ENCODE results near the gene TGFB3.

Gene TGFB3

GRCh38 chr14:75981426-75982265 lies at the start of gene TGFB3:
Gene TGFB3, minus strand, starts transcription at chr14:75981995. Its CDS starts 1,102 bp downstream, at chr14:75980893.
- Histone ChIP-seq H3K36me3 (no peaks in the 10 kb centered on the region), H3K9me3 (no peaks in the 10 kb centered on the region), H3K4me3 (ENCODE audit: low read depth in 1 of 2, low read length in 1 of 2) (peak within 1 kb of the TSS; percentile 60 to 77), H3K27me3 (peaks cover 86% of the 10 kb centered on the region), H3K4me1 (ENCODE audit: control insufficient read depth in 1 of 2, insufficient read depth in 1 of 2, low read depth in 1 of 2, low read length in 1 of 2) (peaks cover 23 to 27% of the 10 kb centered on the region in 2 experiments), H3K27ac (no peak within 1 kb of the TSS)
- TF ChIP-seq CTCF (IDR thresholded peaks at IDR 0.05) = no peak

GRCh38 chr14:76024211-76024907 lies 42.6 kb upstream of the TGFB3 start:
- H3K4me1 ChIP-seq (ENCODE audit: control insufficient read depth in 1 of 2, insufficient read depth in 1 of 2, low read depth in 1 of 2, low read length in 1 of 2) = no peaks in the 10 kb centered on the region
- H3K27ac ChIP-seq = no peak overlapping the region
- H3K9me3 ChIP-seq = no peaks in the 10 kb centered on the region
- H3K27me3 ChIP-seq = no peaks in the 10 kb centered on the region
- H3K4me3 ChIP-seq (ENCODE audit: low read depth in 1 of 2, low read length in 1 of 2) = no peak overlapping the region
- no peak for TF ChIP-seq CTCF (IDR thresholded peaks at IDR 0.05)
- H3K36me3 ChIP-seq = no peaks in the 10 kb centered on the region

GRCh38 chr14:76023757-76024156 lies 42.0 kb upstream of the TGFB3 start:
- H3K4me1 ChIP-seq (ENCODE audit: control insufficient read depth in 1 of 2, insufficient read depth in 1 of 2, low read depth in 1 of 2, low read length in 1 of 2) = no peaks in the 10 kb centered on the region
- TF ChIP-seq CTCF (IDR thresholded peaks at IDR 0.05) = no peak
- H3K36me3 ChIP-seq = no peaks in the 10 kb centered on the region
- no peak overlapping the region for H3K27ac ChIP-seq
- no peak overlapping the region for H3K4me3 ChIP-seq (ENCODE audit: low read depth in 1 of 2, low read length in 1 of 2)
- no peaks in the 10 kb centered on the region for H3K9me3 ChIP-seq
- H3K27me3 ChIP-seq = no peaks in the 10 kb centered on the region

GRCh38 chr14:76022991-76023390 lies 41.2 kb upstream of the TGFB3 start:
- no peaks in the 10 kb centered on the region for H3K27me3 ChIP-seq
- no peaks in the 10 kb centered on the region for H3K4me1 ChIP-seq (ENCODE audit: control insufficient read depth in 1 of 2, insufficient read depth in 1 of 2, low read depth in 1 of 2, low read length in 1 of 2)
- no peaks in the 10 kb centered on the region for H3K36me3 ChIP-seq
- H3K4me3 ChIP-seq (ENCODE audit: low read depth in 1 of 2, low read length in 1 of 2) = no peak overlapping the region
- no peaks in the 10 kb centered on the region for H3K9me3 ChIP-seq
- no peak overlapping the region for H3K27ac ChIP-seq
- TF ChIP-seq CTCF (IDR thresholded peaks at IDR 0.05) = no peak

GRCh38 chr14:76019676-76020075 lies 37.9 kb upstream of the TGFB3 start:
- Histone ChIP-seq H3K4me1 (ENCODE audit: control insufficient read depth in 1 of 2, insufficient read depth in 1 of 2, low read depth in 1 of 2, low read length in 1 of 2) (no peaks in the 10 kb centered on the region), H3K27ac (no peak overlapping the region), H3K27me3 (no peaks in the 10 kb centered on the region), H3K36me3 (no peaks in the 10 kb centered on the region), H3K9me3 (no peaks in the 10 kb centered on the region), H3K4me3 (ENCODE audit: low read depth in 1 of 2, low read length in 1 of 2) (no peak overlapping the region)
- TF ChIP-seq CTCF (IDR thresholded peaks at IDR 0.05) = no peak
